ENCODE measurements around the gene MAP3K6.
"Not testable (repeated sequence)": the region's sequence is repeated elsewhere in the genome, so short reads cannot be mapped to it uniquely, and the experiment has no call there.

Gene MAP3K6

DNA sequence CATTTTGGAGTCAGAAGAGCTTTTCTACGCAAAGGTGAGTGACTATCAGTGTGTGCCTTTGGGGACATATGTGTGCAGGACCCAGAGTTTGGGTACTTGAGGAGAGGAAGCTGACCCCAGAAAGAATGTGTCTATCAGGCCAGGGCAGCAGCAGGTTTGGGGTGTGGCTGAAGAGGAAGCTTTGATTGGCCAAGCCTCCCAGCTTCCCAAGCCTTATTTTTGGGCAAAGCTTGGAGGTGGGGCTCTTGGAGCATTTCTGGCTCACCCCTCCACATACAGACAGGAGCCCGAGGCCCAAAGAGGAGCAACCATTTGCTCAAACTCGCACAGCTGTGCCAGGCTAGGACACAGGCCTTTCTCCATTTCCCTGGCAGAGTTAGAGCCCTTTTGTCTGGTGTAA, 30.3 kb upstream of the MAP3K6 start:
- DNase-seq: no peak

- DNase-seq: peak; percentile 76
These were observed 28.9 kb upstream of the MAP3K6 start for GRCh38 chr1:27395441-27396195.

DNA sequence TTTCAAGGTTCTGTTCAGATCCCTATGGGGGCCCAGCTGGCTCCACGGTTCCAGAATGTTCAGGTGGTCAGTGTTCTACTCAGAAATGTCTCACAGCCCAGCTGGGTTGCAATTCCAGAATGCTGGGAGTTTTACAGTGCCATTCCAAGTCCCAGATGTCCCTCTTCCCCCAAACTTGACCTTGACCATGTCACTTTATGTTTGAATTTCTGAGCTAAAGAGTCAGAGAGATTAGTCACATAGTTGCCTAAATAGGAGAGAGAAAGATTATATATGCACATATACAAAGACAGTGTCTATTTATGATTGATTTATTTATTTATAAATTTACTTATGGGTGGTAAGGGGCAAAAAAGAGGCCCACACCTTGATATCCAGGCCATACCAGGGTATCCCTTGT, 28.2 kb upstream of the MAP3K6 start:
- DNase-seq: no peak

DNA sequence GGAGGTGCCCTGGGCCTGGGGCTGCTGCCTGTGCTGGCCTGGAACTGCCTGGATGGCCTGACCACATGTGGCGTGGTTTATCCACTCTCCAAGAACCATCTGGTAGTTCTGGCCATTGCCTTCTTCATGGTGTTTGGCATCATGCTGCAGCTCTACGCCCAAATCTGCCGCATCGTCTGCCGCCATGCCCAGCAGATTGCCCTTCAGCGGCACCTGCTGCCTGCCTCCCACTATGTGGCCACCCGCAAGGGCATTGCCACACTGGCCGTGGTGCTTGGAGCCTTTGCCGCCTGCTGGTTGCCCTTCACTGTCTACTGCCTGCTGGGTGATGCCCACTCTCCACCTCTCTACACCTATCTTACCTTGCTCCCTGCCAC, 27.5 kb upstream of the MAP3K6 start:
- DNase-seq: no peak

DNA sequence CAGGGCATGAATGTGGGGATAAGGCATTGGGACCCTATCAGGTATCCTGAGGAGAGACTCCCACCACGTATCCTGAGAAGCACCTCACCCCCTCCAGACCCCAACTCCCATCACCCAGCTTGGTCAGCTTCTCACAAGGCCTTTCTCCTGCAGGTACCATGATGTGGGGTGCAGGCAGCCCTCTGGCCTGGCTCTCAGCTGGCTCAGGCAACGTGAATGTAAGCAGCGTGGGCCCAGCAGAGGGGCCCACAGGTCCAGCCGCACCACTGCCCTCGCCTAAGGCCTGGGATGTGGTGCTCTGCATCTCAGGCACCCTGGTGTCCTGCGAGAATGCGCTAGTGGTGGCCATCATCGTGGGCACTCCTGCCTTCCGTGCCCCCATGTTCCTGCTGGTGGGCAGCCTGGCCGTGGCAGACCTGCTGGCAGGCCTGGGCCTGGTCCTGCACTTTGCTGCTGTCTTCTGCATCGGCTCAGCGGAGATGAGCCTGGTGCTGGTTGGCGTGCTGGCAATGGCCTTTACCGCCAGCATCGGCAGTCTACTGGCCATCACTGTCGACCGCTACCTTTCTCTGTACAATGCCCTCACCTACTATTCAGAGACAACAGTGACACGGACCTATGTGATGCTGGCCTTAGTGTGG, 27.0 kb upstream of the MAP3K6 start:
- DNase-seq: no peak

GRCh38 chr1:27392778-27393635, 26.2 kb upstream of the MAP3K6 start:
- no peak for DNase-seq

- peak; percentile 90 for DNase-seq
These were observed 25.5 kb upstream of the MAP3K6 start, which contains the start of gene GPR3 for GRCh38 chr1:27392096-27392777. TSS of gene GPR3 (plus strand) at chr1:27392622. CDS start at chr1:27393799, 1,177 bp downstream.

DNA sequence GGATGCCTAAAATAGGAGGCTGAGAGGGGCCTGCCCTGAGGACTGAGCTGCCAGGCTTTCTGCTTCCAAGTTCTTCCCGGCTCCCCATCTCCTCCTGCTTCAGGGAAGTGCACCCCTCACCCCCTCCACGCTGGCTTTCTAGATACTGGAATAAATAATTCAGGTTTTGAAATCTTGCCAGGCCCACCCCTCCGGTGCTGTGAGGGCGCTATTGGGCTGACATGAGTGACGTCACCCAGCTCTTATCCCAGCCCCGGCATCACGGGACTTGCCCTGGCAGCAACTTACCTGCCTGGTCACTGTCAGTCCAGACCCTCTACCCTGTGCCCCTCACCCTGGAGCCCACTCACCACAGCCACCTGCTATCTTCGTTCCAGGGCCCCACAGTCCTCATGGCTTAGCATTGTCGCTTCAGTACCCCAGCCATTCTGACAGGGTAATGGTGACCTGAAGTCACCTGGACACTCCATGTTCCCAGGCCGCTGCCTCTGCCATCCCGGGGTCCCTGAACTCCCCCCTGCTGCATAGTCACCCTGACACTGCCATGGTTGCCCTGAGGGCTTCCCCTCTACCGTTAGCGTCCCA, 24.8 kb upstream of the MAP3K6 start:
- no peak for DNase-seq

- peak; percentile 55 for DNase-seq
These were observed 21.7 kb upstream of the MAP3K6 start for GRCh38 chr1:27388337-27389005.

DNA sequence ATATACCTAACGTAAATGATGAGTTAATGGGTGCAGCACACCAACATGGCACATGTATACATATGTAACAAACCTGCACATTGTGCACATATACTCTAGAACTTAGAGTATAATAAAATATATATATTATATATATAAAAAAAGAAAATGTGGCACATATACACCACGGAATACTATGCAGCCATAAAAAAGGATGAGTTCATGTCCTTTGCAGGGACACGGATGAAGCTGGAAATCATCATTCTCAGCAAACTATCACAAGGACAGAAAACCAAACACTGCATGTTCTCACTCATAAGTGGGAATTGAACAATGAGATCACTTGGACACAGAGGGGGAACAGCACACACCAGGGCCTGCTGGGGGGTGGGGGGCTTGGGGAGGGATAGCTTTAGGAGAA, 18.0 kb upstream of the MAP3K6 start:
- DNase-seq: not testable (repeated sequence)

DNA sequence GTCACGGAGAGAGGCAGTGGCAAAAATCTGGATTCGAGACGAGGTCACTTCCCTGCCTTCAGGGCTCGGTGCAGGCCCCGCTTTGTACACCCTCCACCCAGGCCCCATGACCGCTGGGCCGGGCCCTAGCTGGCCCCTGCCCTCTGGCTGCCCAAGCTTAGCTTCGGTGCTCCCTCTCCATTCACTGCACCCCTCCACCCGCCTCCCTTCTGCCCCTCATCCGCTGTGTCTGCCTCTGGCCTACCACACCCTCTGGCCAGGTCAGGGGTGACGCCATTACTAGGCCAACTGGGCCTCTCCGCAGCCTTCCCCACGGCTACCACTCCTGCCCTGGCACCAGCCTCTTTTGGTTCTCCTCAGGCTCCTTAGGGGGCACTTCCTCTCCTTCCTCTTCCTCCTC, 16.9 kb upstream of the MAP3K6 start:
- no peak for DNase-seq

DNA sequence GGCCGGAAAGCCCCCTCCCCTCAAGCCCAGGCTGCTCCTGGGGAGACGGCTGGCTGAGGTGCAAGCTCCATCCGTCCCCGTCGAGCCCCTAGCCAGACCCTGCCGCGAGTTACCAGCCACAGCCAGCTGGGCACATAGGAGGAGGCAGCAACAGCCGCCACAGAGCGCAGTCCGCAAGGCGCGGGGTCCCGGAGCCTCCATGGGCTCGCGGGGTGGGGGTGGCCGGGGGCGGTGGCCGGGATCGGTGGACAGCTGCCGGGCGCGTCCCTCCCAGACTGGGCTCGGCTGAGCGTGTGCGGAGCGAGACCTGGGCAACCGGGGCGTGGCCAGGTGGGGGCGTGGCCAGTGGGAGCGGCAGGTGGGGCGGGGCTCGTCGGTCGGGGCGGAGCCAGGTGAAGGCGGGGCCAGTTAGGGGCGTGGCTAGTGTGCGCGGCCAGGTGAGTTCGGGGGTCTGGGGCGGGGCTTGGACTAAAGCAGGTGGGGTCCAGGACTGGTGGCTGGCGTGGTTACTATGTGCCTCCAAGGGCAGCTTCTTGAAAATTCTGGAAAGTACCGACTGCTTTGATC, 16.4 kb upstream of the MAP3K6 start, which contains the start of gene CD164L2:
Gene CD164L2 (minus strand): TSS at position 295 of the 567 bp plus-strand sequence. CDS start 94 bp downstream, at position 201.
- DNase-seq: no peak

DNA sequence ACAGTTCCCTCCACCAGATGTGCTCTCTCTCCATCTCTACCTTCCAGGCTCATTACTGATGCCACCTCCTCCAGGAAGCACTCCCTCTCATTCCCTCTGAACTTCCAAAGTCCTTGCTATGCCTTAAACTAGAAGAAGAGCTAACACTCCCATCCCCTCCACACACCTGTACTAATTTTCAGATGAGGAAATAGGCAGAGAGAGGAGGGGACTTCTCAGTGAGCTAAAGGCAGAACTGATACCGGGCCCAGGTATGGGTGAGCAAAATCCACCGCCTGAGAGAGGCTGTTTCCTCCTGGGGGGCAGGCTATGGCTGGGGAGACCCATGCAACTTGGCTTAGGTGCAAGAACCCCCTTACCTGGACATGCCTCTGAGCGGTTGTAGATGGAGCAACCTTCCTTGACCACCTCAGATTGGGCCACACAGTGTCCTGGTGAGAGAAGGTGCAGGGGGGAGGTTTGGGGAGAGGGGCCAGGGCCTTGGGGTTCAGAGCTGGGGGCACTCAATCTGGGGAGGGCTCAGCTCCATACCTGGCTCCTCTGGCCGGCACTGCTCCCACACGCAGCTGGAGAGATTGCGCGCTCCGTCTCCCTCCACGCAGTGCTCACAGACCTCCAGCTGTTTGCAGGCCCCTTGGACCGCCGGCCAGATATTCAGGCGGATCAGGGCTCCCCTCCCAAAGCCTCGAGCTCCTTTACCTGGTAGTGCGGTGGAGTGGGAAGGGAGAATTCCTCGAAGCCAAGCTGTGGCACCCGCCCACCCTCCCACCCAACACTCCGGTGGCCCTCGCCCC, 15.4 kb upstream of the MAP3K6 start:
- no peak for DNase-seq

DNA sequence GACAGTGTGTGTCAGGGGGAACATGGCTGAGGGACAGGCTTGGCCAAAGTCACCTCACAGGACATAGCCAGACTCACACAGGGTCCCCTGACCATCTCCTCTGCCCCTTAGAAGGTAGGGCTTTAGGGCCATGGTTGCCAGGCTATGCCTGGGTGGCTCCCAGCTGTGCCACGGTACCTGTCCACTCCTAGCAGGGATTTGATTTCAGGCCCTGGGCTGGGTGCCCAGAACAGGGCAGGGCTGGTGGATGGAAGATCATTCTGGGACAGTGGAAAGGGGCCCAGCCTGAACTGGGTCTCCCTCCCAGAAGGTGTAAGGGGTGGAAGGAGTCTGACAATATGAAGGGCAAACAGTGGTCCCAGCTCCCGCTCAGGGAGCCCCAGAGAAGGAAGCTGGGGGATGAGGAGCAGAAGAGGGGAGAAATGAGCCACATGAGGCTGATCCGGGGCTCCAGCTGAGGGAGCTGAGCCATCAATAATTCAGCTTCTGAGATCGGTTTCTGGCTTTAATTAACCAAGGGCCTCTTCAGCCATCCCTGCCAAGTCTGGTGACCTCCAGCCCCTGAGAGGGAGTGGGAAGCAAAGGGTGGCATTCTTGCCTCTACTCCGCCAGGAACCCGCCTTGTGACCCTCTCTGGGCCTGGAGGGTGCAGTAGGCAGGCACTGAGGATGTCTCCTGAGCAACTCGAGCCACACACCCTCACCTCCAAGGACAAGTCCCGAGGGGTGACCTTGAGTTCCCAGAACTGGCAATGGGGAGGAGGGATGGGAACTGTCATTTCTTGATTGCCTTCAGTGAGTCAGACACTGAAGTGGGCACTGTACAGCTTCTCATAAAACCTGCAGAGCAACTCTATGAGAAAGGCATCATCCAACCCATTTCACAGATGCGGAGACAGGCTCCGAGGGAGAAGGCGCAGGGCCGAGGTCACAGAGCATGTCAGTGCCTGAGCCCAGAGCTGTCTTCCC, 14.3 kb upstream of the MAP3K6 start:
- DNase-seq: no peak

- no peak for DNase-seq
These were observed 13.5 kb upstream of the MAP3K6 start for GRCh38 chr1:27380224-27380623.

GRCh38 chr1:27379564-27380122, 12.9 kb upstream of the MAP3K6 start:
- no peak for DNase-seq

GRCh38 chr1:27377760-27378495, 11.2 kb upstream of the MAP3K6 start:
- no peak for DNase-seq

DNA sequence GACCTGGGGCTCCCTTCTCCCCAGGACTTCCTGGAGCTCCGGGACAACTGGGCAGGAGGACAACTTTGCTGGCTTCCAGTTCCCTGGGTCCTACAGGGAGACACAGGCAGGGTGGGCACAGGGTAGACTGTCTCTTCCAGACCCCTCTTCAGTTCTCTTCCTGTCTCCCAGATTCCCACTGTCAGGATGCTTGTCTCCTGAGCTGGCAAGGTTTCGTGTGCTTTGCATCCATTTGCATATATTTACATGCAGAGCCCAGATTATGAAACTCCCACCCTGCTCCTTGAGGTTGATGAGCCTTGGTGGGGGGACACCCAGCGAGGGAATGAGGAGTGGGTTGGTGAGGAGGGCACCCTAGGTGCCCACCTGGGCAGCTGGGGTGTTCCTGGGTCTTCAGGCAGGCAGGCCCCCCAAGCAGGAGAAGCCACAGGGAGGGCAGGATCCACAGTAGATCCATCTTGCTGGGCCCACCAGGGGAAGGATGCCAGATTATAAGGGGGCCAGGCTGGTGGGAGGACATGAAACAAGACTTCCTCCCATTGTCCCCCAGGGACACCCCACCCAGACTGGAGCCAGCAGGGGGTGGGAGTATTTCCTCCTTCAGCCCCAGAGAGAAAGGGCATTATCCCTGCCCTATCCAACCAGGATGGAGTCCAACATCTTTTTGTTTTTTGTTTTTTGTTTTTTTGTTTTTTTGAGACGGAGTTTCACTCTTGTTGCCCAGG, 7.8 kb upstream of the MAP3K6 start, which contains the start of gene FCN3:
Gene FCN3 (minus strand): TSS at position 463 of the 725 bp plus-strand sequence. CDS start 6 bp downstream, at position 457.
- no peak for DNase-seq

All from suppressor macrophage treated with lipopolysaccharide for 4 hours (primary cell).